Activated CD8-positive, alpha-beta T cell treated with anti-CD3 and anti-CD28 coated beads, Interleukin-2, amount 10 ng/mL, durations not matched to agents 7 days and 5 days (primary cell): ENCODE measurements around the gene PEA15. TPM values are rescaled to one million over a fixed set of nuclear protein-coding genes. Genes with fewer than 3 reads are reported as not detected.

Experiments used
- ATAC-seq: fragments of 150-1000 bp; cut with Tn5 transposase; one replicate; pipeline ENCODE4 v1.10.0; 2021; ENCODE audit warnings: moderate library complexity
- CTCF ChIA-PET: fragments of 350-600 bp; sonication (Branson Sonifier 250); formaldehyde crosslinking; loops from one replicate; lab custom pipeline; 2021; ENCODE audit warnings: antibody characterized with exemption; lab: Charles Lee
- POLR2A ChIA-PET: fragments of 350-600 bp; sonication (Branson Sonifier 250); formaldehyde crosslinking; loops from one replicate; lab custom pipeline; 2021; ENCODE audit warnings: antibody characterized with exemption; lab: Charles Lee
- DNase-seq: peaks from one replicate; pipeline ENCODE4 v3.0.0-alpha.2; 2020
- H3K27ac Mint-ChIP-seq: one replicate; pipeline ENCODE4 v1.8.0; 2021; ENCODE audit warnings: mild to moderate bottlenecking, mixed read lengths
- H3K27me3 Mint-ChIP-seq: one replicate; pipeline ENCODE4 v1.8.0; 2021; ENCODE audit warnings: low read depth, mixed read lengths
- H3K36me3 Mint-ChIP-seq: one replicate; pipeline ENCODE4 v1.8.0; 2021; ENCODE audit warnings: low read depth, mixed read lengths
- H3K4me1 Mint-ChIP-seq: one replicate; pipeline ENCODE4 v1.8.0; 2021; ENCODE audit warnings: low read depth, mixed read lengths
- H3K4me3 Mint-ChIP-seq: one replicate; pipeline ENCODE4 v1.8.0; 2021; ENCODE audit warnings: mild to moderate bottlenecking, mixed read lengths
- H3K9me3 Mint-ChIP-seq: one replicate; pipeline ENCODE4 v1.8.0; 2022; ENCODE audit warnings: mixed read lengths; ENCODE audit not compliant: insufficient read depth
- total RNA-seq, 2 experiments: library from RNA; stranded (reverse); gene quantifications; one replicate each; pipeline ENCODE4 v1.2.3, GENCODE V29; 2021

Gene PEA15
- total RNA-seq, 2 experiments from 2014 or later, result 27.3 to 35.2 TPM

DNA sequence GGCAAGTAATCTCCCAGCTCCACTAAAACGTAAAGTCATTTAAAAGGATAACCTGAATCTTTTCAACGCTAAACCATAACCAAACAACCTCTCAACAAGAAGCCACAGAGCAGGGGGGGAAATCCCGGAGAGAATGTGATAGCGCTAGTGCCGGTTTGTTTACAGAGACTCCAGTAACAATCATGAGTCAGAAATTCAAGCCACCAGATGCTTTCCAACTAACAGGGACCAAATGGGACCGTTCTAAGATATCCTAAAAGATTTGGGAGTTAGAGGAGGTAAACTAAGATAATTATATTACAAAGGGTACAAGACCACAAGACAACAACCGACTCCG, 56.3 kb downstream of the PEA15 start:
- CTCF ChIA-PET, result interaction anchor here (0.6 to 8.4 kb wide), 9 partner anchors 10 to 215 kb away, joined by 3 to 101 read pairs (median 5); no protein-coding TSS in a partner anchor
- DNase-seq (peak; percentile 75), ATAC-seq (peak; percentile 48)
- Mint-ChIP-seq H3K4me3 (peak overlapping the region; percentile 96), H3K9me3 (no peaks in the 10 kb centered on the region), H3K27me3 (no peaks in the 10 kb centered on the region), H3K4me1 (peaks cover 33% of the 10 kb centered on the region), H3K27ac (peak overlapping the region; percentile 95), H3K36me3 (peaks cover 10% of the 10 kb centered on the region)
- POLR2A ChIA-PET, result interaction anchor here (0.7 to 3.9 kb wide), 7 partner anchors 7 to 446 kb away, joined by 3 to 38 read pairs (median 5); partner anchors contain the start of gene PEX19

DNA sequence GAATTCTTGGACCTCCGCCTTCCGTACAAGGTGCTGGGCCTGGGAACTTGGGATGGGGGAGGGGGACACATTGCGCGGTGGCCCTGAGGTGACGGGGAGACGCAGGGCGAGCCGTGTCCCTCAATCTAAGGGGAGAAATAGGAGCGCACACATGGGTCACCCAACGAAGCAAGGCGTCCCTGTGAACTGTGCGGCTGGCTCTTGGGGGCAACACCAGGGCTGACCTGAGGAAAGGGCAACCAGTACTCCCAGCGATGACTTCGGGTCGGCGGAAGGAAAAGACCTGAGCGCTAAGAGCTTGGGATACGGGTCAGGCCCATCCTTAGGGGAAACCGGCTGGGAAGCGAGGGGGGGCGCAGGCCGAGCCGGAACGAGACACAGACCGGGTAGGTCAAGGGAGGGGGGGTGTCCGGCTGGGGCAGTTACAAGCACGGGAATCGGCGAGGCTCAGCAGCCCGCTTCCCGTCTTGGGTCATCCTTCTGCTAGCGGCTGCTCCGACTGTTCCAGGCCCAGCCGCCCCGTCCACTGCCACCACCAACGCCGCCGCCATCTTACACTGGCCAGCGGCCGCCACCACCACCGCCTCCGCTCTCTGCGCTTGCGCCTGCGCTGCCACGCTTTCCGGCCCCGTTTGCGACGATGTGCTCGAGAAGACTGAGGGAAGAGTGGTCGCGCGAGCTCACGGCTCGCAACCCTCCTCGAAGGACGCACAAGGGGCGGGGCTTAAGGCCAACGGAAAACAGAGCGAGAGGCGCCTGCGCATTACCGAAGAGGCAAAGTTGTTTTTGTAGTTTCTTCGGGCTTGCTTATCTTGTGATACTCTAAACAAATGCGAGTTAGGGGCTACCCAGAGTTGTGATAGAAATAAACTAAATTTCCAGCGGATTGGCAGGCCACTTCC, 57.0 kb downstream of the PEA15 start, which contains the start of gene DCAF8:
TSS of gene DCAF8 (minus strand) at position 657 of the 902 bp plus-strand sequence. CDS start 18,541 bp downstream, outside the sequence.
- H3K4me3 Mint-ChIP-seq, result peak within 1 kb of the TSS; percentile 96
- no peaks in the 10 kb centered on the region for H3K9me3 Mint-ChIP-seq
- H3K4me1 Mint-ChIP-seq, result peaks cover 33% of the 10 kb centered on the region
- H3K27me3 Mint-ChIP-seq, result no peaks in the 10 kb centered on the region
- ATAC-seq, result peak; percentile 92
- peak; percentile 99 for DNase-seq
- H3K36me3 Mint-ChIP-seq, result peaks cover 10% of the 10 kb centered on the region
- ChIA-PET POLR2A (interaction anchor here (0.6 to 3.9 kb wide), 23 partner anchors 8 to 445 kb away, joined by 3 to 38 read pairs (median 3); partner anchors contain the start of gene PEX19), CTCF (interaction anchor here (1.0 to 8.4 kb wide), 14 partner anchors 10 to 215 kb away, joined by 3 to 101 read pairs (median 4); partner anchors contain the start of gene PEX19)
- H3K27ac Mint-ChIP-seq, result peak within 1 kb of the TSS; percentile 95

DNA sequence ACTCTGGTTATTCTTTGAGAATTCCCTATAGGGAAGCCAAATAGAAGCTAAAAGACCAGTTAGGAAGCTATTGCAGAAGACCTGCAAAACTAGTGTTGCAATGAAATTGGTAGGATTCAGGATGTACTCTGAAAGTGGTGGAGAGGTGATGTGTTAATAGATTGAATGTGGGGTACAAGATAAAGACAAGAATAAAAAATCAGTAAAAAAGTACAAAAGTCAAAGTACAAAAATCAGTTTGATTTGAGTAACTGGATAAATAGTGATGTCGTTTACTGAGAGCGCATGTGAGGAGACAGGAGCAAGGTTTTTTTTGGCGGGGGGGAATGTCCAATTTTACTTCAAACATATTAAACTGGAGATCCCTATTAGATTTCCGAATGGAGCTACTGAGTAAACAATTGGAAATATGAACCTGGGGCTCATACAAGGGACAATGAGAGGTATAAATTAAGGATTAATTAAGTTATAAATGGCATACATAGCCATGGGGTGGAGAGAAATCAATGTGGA, 59.7 kb downstream of the PEA15 start:
- H3K9me3 Mint-ChIP-seq, result no peaks in the 10 kb centered on the region
- ChIA-PET CTCF (interaction anchor here (0.7 to 8.4 kb wide), 4 partner anchors 11 to 27 kb away, joined by 3 to 101 read pairs (median 6); no protein-coding TSS in a partner anchor), POLR2A (interaction anchor here (0.5 kb wide), 1 partner anchor 262 kb away, joined by 3 read pairs; no protein-coding TSS in a partner anchor)
- H3K27ac Mint-ChIP-seq, result no peak overlapping the region
- no peaks in the 10 kb centered on the region for H3K27me3 Mint-ChIP-seq
- peaks cover 25% of the 10 kb centered on the region for H3K4me1 Mint-ChIP-seq
- ATAC-seq (no peak), DNase-seq (no peak)
- no peak overlapping the region for H3K4me3 Mint-ChIP-seq
- peaks cover 4% of the 10 kb centered on the region for H3K36me3 Mint-ChIP-seq

Other genes with a start within 250 kb of the PEA15 start
- gene PIGM, start 173.4 kb upstream of the PEA15 start, total RNA-seq, result 1 to 10 TPM; 4.2 to 4.5 TPM
- not detected for gene KCNJ10, start 135.2 kb upstream of the PEA15 start, total RNA-seq
- gene KCNJ9, start 123.8 kb upstream of the PEA15 start, total RNA-seq, result not detected
- gene IGSF8, start 106.8 kb upstream of the PEA15 start, total RNA-seq, result 10 to 100 TPM; 41.7 to 44.4 TPM
- not detected for gene ATP1A2, start 89.6 kb upstream of the PEA15 start, total RNA-seq
- not detected for gene ATP1A4, start 53.8 kb upstream of the PEA15 start, total RNA-seq
- not detected for gene CASQ1, start 14.8 kb upstream of the PEA15 start, total RNA-seq
- gene DCAF8, start 57.2 kb downstream of the PEA15 start, total RNA-seq, result 10 to 100 TPM; 81.9 to 85.9 TPM
- 10 to 100 TPM; 42.3 to 42.7 TPM for gene PEX19, start 79.7 kb downstream of the PEA15 start, total RNA-seq
- 100 to 1,000 TPM; 121 to 128 TPM for gene COPA, start 137.9 kb downstream of the PEA15 start, total RNA-seq
- gene NCSTN, start 138.0 kb downstream of the PEA15 start, total RNA-seq, result 10 to 100 TPM; 52.7 to 59.7 TPM
- under 1 TPM; 0.24 to 0.47 TPM for gene NHLH1, start 161.7 kb downstream of the PEA15 start, total RNA-seq
- not detected for gene VANGL2, start 195.2 kb downstream of the PEA15 start, total RNA-seq